Activated naive CD4-positive, alpha-beta T cell treated with anti-CD3 and anti-CD28 coated beads for 36 hours (primary cell): ENCODE results near the gene SSBP4. TPM values are rescaled to one million over a fixed set of nuclear protein-coding genes. Genes with fewer than 3 reads are reported as not detected.

Source experiments
- CTCF ChIA-PET: fragments of 350-600 bp; sonication (Branson Sonifier 250); formaldehyde crosslinking; loops from one replicate; lab custom pipeline; 2021; ENCODE audit warnings: antibody characterized with exemption; lab: Charles Lee
- DNase-seq: peaks from one replicate; pipeline ENCODE4 v3.0.0-alpha.2; 2020
- H3K27ac Mint-ChIP-seq: one replicate; pipeline ENCODE4 v1.8.0; 2021; ENCODE audit warnings: mild to moderate bottlenecking, mixed read lengths
- H3K27me3 Mint-ChIP-seq: one replicate; pipeline ENCODE4 v1.8.0; 2021; ENCODE audit warnings: low read depth, mixed read lengths
- H3K36me3 Mint-ChIP-seq: one replicate; pipeline ENCODE4 v1.8.0; 2021; ENCODE audit warnings: low read depth, mixed read lengths
- H3K4me1 Mint-ChIP-seq: one replicate; pipeline ENCODE4 v1.8.0; 2021; ENCODE audit warnings: low read depth, mixed read lengths
- H3K4me3 Mint-ChIP-seq: one replicate; pipeline ENCODE4 v1.8.0; 2021; ENCODE audit warnings: mild to moderate bottlenecking, moderate library complexity, mixed read lengths
- H3K9me3 Mint-ChIP-seq: one replicate; pipeline ENCODE4 v1.8.0; 2021; ENCODE audit warnings: mixed read lengths
- intact Hi-C: fragments of 100-400 bp; cut with micrococcal nuclease; formaldehyde crosslinking; loops from one replicate; pipeline ENCODE4 v1.15.1; 2023
- total RNA-seq, 2 experiments: library from RNA; stranded (reverse); gene quantifications; one replicate each; pipeline ENCODE4 v1.2.3, GENCODE V29; 2021

Gene SSBP4
- total RNA-seq, 2 experiments from 2014 or later, result 62.6 to 71.4 TPM

DNA sequence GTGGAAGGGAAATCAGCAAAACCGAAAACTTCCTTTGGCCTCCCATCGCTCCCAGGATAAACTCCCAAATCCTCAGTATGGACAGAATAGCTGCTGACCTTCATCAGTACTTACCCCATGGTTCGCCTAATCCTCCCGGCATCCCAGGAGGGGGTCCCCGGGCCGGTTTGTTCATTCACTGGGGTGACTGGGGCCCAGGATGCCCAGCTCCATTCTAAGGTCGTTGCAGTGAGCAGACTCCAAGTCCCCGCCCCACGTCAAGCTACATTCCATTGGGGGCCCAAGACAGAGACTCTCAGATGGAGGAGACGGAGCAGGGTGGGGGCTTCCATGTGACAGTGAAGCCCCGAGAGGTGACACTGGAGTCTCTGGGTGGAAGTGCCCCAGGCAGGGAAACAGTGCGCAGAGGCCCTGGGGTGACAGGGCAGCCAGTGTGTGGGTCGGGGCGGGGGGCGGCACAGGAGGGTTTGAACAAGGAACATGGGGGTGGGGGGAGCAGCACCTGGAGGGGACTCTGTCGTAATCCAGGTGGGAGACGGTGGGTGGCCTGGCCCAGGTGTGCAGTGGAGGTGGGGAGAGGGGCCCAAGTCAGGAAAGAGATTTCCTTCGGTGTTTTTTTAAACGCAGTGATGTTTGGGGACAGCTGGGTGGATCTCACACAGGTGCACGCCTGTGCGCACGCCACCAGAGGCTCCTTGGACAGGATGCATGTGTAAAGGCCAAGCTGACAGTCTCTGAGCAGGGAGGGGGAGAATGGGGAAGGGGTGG is 5.1 kb downstream of the SSBP4 start:
- no peak for DNase-seq
- Mint-ChIP-seq H3K4me1 (peaks cover 38% of the 10 kb centered on the region), H3K36me3 (peaks cover 2% of the 10 kb centered on the region), H3K27me3 (no peaks in the 10 kb centered on the region), H3K4me3 (no peak overlapping the region), H3K27ac (no peak overlapping the region), H3K9me3 (no peaks in the 10 kb centered on the region)
- intact Hi-C loops, result no loop called here
- CTCF ChIA-PET, result interaction anchor here (0.9 kb wide), 1 partner anchor 10 kb away, joined by 3 read pairs; no protein-coding TSS in a partner anchor

DNA sequence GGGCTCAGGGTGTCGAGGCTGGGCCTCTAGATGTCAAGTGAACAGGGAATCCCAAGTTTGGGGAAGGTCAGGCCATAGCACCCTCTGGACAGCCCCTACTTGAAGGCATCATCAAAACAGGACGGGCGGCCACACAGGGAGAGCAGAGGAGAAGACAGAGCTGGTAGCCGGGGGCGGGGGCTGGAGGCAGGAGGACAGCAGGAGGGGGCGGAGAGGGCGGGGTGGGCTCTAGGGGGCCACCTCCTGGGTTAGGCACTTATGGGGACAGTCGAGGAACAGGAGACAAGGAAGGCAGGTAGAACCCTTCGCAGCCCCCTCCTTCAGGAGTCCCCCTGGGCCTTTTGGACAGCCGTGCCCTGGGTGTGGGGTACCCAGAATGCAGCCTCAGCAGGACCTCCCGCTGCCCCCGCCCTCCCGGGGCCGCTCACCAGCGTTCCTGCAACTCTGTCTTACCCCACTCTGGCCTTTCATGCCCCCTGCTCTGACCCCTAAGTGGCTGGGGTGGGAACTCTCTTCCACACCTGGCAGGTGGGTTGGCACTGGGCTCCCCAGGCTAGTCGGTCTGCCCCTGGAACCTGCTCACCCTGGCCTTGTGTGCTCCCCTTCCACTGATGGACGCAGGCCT is 5.8 kb downstream of the SSBP4 start:
- Mint-ChIP-seq H3K4me3 (no peak overlapping the region), H3K9me3 (no peaks in the 10 kb centered on the region), H3K4me1 (peaks cover 42% of the 10 kb centered on the region), H3K27me3 (no peaks in the 10 kb centered on the region), H3K27ac (no peak overlapping the region), H3K36me3 (peaks cover 2% of the 10 kb centered on the region)
- intact Hi-C loops, result no loop called here
- CTCF ChIA-PET, result interaction anchor here (0.6 kb wide), 1 partner anchor 14 kb away, joined by 3 read pairs; no protein-coding TSS in a partner anchor
- no peak for DNase-seq

DNA sequence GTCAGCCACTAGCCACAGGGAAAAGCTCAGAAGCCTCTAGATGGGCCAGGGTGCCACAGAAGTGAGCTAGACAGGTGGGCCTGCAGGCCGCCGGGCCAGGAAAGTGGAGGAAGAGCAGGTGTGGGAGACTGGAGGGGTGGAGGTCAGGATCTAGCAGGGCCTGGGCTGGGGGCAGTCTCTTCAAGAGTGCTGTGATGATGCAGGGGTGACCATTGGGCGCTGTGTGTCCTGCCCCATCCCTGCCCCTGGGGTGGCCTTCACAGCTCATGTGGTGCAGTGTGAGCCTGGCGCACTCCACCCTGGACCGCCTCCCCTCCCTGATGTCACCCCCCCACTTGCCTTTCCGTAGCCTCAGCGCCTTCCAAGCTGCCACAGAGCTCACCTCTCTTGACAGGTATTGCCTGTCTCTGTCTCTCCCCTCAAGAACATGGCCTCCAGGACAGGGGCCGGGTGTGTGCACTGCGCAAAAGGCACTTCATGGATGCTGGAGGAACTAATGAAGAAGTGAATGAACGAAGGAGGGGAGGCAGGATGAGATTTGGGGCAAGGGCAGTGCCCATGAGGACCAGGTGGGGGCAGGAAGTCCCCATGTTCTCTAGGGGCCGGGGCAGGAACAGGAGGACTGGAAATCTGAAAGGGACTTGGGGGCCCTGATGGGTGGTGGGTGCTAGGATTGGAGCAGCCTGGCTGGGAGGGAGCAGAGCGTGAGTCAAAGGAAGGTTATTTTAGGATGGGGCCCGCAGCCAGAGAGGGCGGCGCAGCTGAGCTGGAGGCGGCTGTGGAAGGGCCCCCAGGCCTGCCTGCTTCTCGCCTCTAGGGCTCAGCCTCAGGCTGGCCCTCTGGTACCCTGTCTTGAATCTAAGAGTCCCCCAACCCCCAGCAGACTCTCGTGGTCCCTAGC is 6.6 kb downstream of the SSBP4 start:
- Mint-ChIP-seq H3K27ac (peak overlapping the region; percentile 0), H3K9me3 (no peaks in the 10 kb centered on the region)

DNA sequence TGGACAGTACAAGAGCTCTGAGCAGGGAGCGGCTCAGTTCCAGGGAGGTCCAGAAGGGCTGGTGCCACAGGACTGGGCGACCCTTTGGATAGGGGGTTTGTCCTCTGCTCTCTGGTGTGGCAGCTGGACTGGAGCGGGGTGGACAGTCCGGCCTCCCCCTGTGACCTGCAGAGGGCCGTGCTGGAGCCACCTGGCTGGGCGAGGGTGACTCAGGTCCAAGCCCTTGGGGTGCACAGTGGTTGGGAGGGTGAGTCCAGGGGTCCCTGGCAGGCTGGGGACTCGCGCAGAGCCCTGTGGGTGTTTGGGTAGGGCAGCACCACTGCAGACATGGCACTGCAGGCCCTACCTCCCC is 7.2 kb downstream of the SSBP4 start:
- H3K27me3 Mint-ChIP-seq, result no peaks in the 10 kb centered on the region
- CTCF ChIA-PET, result interaction anchor here (0.6 kb wide), 1 partner anchor 246 kb away, joined by 3 read pairs; no protein-coding TSS in a partner anchor
- peaks cover 2% of the 10 kb centered on the region for H3K36me3 Mint-ChIP-seq
- H3K9me3 Mint-ChIP-seq, result no peaks in the 10 kb centered on the region
- no peak overlapping the region for H3K27ac Mint-ChIP-seq
- intact Hi-C loops, result no loop called here
- no peak overlapping the region for H3K4me3 Mint-ChIP-seq
- no peak for DNase-seq
- H3K4me1 Mint-ChIP-seq, result peaks cover 31% of the 10 kb centered on the region

More for the DNA sequence above, 6.6 kb downstream of the SSBP4 start:
- CTCF ChIA-PET, result interaction anchor here (0.6 kb wide), 2 partner anchors 15 to 245 kb away, joined by 3 read pairs; no protein-coding TSS in a partner anchor
- H3K36me3 Mint-ChIP-seq, result peaks cover 2% of the 10 kb centered on the region
- H3K4me3 Mint-ChIP-seq, result no peak overlapping the region
- H3K4me1 Mint-ChIP-seq, result peaks cover 38% of the 10 kb centered on the region
- H3K27me3 Mint-ChIP-seq, result no peaks in the 10 kb centered on the region
- no peak for DNase-seq
- intact Hi-C loops, result no loop called here

GRCh38 chr19:18427080-18427742 is 8.0 kb downstream of the SSBP4 start:
- no peak for DNase-seq
- Mint-ChIP-seq H3K27me3 (no peaks in the 10 kb centered on the region), H3K4me1 (peaks cover 25% of the 10 kb centered on the region), H3K27ac (no peak overlapping the region), H3K36me3 (peaks cover 1% of the 10 kb centered on the region), H3K4me3 (no peak overlapping the region), H3K9me3 (no peaks in the 10 kb centered on the region)
- intact Hi-C loops, result no loop called here
- CTCF ChIA-PET, result interaction anchor here (0.5 kb wide), 1 partner anchor 13 kb away, joined by 3 read pairs; no protein-coding TSS in a partner anchor

- Mint-ChIP-seq H3K9me3 (no peaks in the 10 kb centered on the region), H3K4me1 (peaks cover 24% of the 10 kb centered on the region), H3K36me3 (no peaks in the 10 kb centered on the region), H3K27ac (no peak overlapping the region), H3K27me3 (no peaks in the 10 kb centered on the region), H3K4me3 (no peak overlapping the region)
- intact Hi-C loops, result no loop called here
- DNase-seq, result no peak
- CTCF ChIA-PET, result interaction anchor here (0.5 to 1.4 kb wide), 2 partner anchors 14 to 161 kb away, joined by 3 read pairs; partner anchors contain the start of gene REX1BD
These were observed 8.5 kb downstream of the SSBP4 start for GRCh38 chr19:18427743-18428113.

GRCh38 chr19:18428173-18428786 is 9.1 kb downstream of the SSBP4 start:
- peaks cover 20% of the 10 kb centered on the region for H3K4me1 Mint-ChIP-seq
- no peak for DNase-seq
- no peak overlapping the region for H3K4me3 Mint-ChIP-seq
- no peaks in the 10 kb centered on the region for H3K36me3 Mint-ChIP-seq
- intact Hi-C loops, result no loop called here
- CTCF ChIA-PET, result interaction anchor here (0.5 to 1.4 kb wide), 3 partner anchors 9 to 161 kb away, joined by 3 to 4 read pairs (median 3); partner anchors contain the start of genes REX1BD and SSBP4
- no peak overlapping the region for H3K27ac Mint-ChIP-seq
- no peaks in the 10 kb centered on the region for H3K27me3 Mint-ChIP-seq
- H3K9me3 Mint-ChIP-seq, result no peaks in the 10 kb centered on the region

DNA sequence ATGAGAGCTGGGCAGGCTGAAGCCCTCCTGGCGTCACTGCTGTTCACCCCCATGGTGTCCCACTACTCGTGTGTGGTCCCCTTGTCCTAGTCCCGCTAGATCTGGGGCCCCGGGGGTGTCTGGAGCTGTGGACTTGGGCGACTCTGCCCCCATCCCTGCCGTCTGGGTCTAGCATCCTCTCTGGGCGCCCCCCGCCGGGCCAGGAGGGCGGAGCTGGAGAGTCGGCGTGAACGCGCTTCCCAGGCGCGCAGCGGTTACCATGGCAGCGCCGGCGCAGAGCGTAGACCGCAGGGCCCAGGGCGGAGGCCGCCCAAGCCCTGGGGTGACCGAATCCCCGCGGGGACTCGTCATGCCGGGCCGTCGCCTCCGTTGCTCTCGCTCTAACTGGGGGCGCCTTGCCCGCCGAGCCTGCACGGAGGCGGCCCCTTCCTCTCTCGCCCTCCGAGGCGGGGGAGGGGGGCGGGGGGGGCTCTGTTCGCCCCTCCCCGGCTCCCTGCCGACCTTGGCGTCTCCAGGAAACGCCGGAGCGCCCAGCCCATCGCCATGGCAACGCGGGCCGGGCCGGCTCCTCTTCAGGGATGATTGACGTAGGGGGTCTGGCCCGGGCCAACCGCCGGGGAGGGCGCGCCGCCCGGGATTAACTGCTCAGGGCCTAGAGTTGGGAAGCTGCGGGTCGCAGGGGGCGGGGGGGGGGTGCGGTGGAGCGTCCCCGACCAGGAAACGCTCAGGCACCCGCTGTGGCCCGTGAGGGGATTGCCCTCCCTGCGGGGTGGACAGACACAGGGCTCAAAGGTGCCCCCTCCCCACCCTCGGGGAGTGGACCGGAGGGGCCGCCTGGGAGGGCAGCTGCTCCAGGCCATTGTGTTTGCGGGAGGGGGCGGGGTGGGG is 9.8 kb downstream of the SSBP4 start:
- peak; percentile 77 for DNase-seq
- Mint-ChIP-seq H3K9me3 (no peaks in the 10 kb centered on the region), H3K27ac (no peak overlapping the region), H3K27me3 (no peaks in the 10 kb centered on the region), H3K4me1 (peaks cover 19% of the 10 kb centered on the region), H3K36me3 (peaks cover under 1% of the 10 kb centered on the region), H3K4me3 (no peak overlapping the region)
- intact Hi-C loops, result no loop called here
- CTCF ChIA-PET, result interaction anchor here (0.6 to 1.4 kb wide), 3 partner anchors 10 to 745 kb away, joined by 3 to 4 read pairs (median 3); partner anchors contain the start of genes REX1BD and SSBP4

DNA sequence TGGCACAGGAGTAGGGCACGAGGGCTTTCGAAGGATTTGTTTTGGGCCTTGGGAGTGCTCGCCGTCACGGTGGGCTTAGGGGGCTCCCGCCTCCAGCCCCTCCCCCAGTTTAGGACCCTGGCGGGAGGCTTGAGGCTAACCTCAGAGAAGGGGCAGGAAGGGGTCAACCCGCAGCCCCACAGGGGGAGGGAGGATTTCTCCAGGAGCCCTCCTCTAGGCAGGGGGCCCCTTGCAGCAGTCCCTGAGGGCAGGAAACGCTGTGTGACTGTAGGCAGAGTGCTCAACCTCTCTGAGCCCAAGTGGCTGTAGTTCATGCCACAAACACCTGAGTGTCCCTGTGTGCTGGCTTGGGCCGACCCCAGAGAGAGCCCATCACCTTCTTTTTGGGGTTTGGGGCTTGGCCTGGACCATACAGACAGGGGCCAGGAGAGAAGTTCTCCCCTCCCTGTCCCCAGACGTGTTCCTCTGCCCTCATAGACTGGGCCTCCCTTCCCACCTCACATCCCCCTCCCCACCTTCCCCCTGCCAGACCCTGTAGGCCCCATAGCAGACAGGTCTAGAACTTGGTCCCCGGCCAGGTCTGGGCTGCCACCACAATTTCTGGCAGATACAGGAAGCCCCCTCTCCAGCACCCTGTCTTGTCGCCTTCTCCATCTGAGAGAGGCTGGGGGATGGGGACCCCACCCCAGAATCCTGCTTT is 10.7 kb downstream of the SSBP4 start:
- no peak for DNase-seq
- CTCF ChIA-PET, result interaction anchor here (0.6 kb wide), 1 partner anchor 745 kb away, joined by 3 read pairs; no protein-coding TSS in a partner anchor
- no peaks in the 10 kb centered on the region for H3K9me3 Mint-ChIP-seq
- no peak overlapping the region for H3K27ac Mint-ChIP-seq
- H3K36me3 Mint-ChIP-seq, result peaks cover 2% of the 10 kb centered on the region
- peaks cover 23% of the 10 kb centered on the region for H3K4me1 Mint-ChIP-seq
- H3K27me3 Mint-ChIP-seq, result no peaks in the 10 kb centered on the region
- intact Hi-C loops, result no loop called here
- H3K4me3 Mint-ChIP-seq, result peak overlapping the region; percentile 21

- H3K27me3 Mint-ChIP-seq, result no peaks in the 10 kb centered on the region
These were observed 11.4 kb downstream of the SSBP4 start for GRCh38 chr19:18430417-18431144.

More at GRCh38 chr19:18430417-18431144, 11.4 kb downstream of the SSBP4 start:
- no peaks in the 10 kb centered on the region for H3K9me3 Mint-ChIP-seq
- no peak overlapping the region for H3K4me3 Mint-ChIP-seq
- DNase-seq, result no peak
- CTCF ChIA-PET, result no interaction called here
- intact Hi-C loops, result no loop called here
- H3K4me1 Mint-ChIP-seq, result peaks cover 23% of the 10 kb centered on the region
- H3K36me3 Mint-ChIP-seq, result peaks cover 2% of the 10 kb centered on the region
- H3K27ac Mint-ChIP-seq, result no peak overlapping the region
